Activated CD8-positive, alpha-beta memory T cell treated with anti-CD3 and anti-CD28 coated beads for 48 hours (primary cell): Measurements from ENCODE around the gene INPP4B.

Experiments used
- DNase-seq, 3 experiments: peaks; one replicate each; pipeline ENCODE4 v3.0.0-alpha.2; 2020; ENCODE audit warnings: low read depth in 2 of 3, low spot score in 2 of 3

The INPP4B gene

GRCh38 chr4:142846108-142846728 is at the start of gene INPP4B:
INPP4B (minus strand) TSS chr4:142846301.
- no peak for DNase-seq

GRCh38 chr4:142893012-142893411 is 46.9 kb upstream of the INPP4B start:
- no peak for DNase-seq

DNA sequence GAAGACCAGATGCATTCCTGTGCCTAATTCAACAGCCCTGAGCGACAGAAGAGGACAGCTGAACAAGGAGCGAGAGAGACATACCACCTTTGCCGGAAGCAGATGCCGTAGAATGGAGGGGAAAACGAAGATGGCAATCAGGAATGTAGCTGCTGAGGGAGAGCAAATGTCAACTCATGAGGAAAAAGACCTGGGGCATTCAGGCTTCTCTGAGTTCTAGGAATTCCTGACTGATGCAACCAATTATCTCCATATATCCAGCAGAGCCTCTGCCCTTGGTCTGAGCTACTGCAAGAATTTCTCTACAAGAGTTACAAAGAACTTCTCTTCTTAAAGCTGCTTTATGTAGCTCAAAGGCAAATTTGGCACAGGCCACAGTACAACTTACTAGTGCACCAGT is 40.5 kb upstream of the INPP4B start:
- DNase-seq, result no peak

- no peak for DNase-seq
Measured at GRCh38 chr4:142883040-142883832, 37.1 kb upstream of the INPP4B start.

DNA sequence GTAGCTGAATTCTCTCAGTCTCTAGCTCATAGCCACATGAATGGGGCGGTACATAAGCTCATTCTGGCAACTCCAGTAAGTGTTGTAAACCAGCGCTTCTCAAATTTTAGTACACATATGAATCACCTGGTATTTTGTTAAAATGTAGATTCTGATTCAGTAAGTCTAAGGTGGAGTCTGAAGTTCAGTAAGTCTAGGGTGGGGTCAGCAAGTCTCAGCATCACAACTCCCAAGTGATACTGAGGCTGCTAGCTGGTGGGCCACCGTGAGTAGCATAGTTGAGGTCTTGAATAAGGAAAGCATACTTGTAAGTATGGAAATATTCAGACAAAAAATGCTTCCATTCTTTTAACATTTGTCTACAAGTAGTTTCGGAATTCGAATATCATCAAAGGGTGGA is 36.1 kb upstream of the INPP4B start:
- no peak for DNase-seq

GRCh38 chr4:142881331-142881730 is 35.2 kb upstream of the INPP4B start:
- DNase-seq, result no peak

DNA sequence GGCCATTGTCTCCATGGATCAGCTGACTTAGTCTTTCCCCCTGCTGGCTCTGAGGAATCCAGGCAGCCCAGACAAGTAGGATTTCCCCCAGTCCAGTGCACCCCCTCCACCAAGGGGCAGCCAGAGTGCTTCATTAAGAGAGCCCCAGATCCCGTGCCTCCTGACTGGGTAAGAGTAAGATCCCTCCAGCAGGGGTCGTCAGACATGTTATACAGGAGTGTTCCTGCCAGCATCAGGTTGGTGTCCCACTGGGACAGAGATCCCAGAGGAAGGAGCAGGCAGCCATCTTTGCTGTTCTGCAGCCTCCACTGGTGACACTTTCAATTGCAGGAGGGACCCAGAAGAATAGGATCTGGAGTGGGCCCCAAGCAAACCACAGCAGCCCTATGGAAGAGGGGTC is 29.0 kb upstream of the INPP4B start:
- no peak for DNase-seq

- DNase-seq, result no peak
Measured at GRCh38 chr4:142874684-142875083, 28.6 kb upstream of the INPP4B start.

- no peak for DNase-seq
Measured at GRCh38 chr4:142866685-142867084, 20.6 kb upstream of the INPP4B start.

- DNase-seq, result no peak
Measured at GRCh38 chr4:142861351-142861750, 15.2 kb upstream of the INPP4B start.

GRCh38 chr4:142858965-142859364 is 12.9 kb upstream of the INPP4B start:
- DNase-seq, result no peak

GRCh38 chr4:142858446-142858845 is 12.3 kb upstream of the INPP4B start:
- DNase-seq, result no peak

GRCh38 chr4:142856576-142856975 is 10.5 kb upstream of the INPP4B start:
- no peak for DNase-seq

DNA sequence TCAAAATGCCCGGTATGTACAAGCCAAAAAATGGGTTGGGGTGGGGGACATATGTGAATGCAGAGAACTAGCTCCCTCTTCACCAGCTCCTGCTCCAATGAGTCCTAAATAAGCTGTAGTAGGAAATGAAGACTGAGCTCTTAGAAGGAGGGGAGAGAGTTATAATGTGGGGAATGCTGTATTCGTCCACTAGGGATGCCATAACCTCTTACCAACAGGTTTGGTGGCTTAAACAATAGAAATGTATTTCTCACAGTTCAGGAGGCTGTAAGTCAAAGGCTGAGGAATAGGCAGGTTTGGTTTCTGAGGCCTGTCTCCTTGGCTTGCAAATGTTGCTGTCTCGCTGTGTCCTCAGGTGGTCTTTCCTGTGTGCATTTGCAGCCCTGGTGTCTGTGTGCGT is 4.4 kb upstream of the INPP4B start:
- no peak for DNase-seq

DNA sequence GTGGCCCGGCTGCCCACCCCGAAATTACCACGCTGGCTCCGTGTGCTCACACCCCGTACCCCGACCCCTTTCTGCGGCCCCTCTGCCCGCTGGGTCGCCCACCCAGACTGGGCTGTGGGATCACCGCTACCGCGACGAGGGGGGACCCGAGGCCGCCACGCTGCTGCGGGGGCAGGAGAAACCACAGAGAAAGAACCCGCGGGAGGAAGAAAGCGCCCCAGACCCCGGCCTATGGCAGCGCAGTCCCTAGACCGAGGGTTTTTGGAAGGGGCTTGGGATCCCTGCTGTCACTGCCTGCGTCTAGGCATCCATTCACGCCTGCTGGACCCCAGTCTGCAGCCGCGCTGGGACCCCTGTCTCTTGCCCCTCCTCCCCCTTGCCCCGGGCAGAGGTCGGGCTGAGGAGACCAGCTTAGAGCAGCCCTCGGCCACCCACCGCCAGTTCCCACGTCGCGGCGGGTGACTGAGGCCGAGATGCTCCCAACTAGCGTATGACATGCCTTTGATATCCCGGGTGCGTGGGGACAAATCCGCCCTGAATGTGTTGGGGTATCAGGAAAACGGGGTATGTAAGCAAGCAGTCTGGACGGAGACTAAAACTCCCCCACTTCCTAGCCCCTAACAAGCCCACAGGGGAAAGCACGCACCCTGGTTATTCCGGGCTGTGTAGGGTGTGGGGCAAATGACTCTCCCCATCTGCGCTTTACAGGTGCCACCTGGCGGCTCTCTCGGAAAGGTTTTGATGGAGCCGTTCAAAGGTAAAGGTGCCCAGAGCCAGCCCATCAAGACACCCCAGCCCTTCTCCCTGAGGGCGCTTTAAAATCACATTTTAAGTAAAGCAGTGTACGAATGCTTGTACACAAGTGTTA is 862 bp upstream of the INPP4B start:
- peak in 2 of 3 experiments; percentile 30 for DNase-seq

DNA sequence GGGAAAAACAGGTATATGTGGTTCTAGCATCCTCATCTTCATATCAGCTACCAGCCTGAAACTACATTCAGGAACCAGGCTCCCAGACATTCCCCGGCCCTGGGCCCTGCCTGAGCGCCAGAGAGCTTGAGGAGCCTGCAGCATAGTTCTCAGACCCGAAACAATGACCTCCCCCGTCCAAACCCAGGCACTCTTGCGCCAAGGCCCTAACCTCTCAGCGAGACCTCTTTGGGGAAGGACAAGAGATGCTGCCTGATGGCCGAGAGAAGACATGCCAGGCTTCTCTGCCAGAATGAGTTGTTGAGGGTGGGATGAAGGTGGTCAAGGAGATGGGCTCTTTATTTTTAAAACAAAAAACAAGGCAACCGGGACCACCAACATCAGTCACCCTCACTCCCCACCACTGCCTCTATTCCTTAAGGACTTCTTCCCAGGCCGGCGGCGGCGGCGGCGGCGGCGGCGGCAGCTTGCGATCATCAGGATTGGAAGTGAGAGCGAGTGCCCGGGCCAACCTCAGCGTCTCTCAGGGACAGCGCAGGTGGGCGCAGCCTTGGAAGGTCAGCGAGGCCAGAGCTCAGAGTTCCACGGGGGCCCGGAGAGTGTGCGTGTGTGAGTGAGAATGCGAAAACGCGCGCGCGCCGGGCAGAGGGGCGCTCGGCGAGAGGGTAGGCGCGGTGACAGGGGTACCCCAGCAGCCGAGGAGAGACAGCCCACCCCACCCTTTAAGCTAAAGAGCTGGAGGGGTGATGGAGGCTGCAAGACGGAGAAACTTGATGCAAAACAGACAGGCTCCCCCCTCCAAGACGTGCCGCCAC is 601 bp downstream of the INPP4B start:
- no peak for DNase-seq

GRCh38 chr4:142844782-142845181 is 1.3 kb downstream of the INPP4B start:
- DNase-seq, result no peak

GRCh38 chr4:142840516-142841123 is 5.5 kb downstream of the INPP4B start:
- DNase-seq, result no peak

GRCh38 chr4:142838778-142839177 is 7.3 kb downstream of the INPP4B start:
- DNase-seq, result no peak

DNA sequence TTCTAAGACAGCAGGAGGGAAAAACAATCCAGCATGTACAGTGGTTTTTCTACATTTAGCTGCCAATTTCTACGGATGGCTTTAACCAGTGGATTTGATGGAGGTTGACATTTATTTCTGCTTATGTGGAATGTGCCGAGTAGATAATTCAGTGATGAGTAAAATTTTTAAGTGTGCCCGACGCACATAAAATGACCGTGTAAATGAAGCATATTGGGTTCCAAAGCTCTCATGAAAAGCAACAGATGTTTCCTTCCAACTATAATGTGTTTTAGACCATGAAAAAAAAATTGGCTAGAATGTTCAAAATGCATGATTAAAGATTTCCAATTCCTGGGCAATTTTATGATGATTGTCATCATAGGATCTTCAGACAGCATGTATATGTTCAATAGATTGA is 14.1 kb downstream of the INPP4B start:
- DNase-seq, result no peak
